K562 (cell line): Measurements from ENCODE around the gene UHRF1. TPM values are rescaled to one million over a fixed set of nuclear protein-coding genes. Genes with fewer than 3 reads are reported as not detected.
A peak's percentile ranks its signal among the peaks of the same experiment; 100 is the strongest.

Experiments used
- ATF6 ChIP-seq: sonication (generic); formaldehyde crosslinking; IDR thresholded peaks from 2 replicates; pipeline ENCODE4 v1.4.0; 2020; ENCODE audit warnings: mild to moderate bottlenecking, missing genetic modification reagents
- CREBBP ChIP-seq: IDR thresholded peaks from one replicate; pipeline ENCODE4 v1.6.1; 2012; ENCODE audit warnings: low read depth, mild to moderate bottlenecking, control low read depth, inconsistent platforms, low read length
- EGR1 ChIP-seq: fragments of 450-650 bp; conservative IDR thresholded peaks from 2 replicates; pipeline ENCODE4 v1.6.1; 2017; ENCODE audit warnings: mild to moderate bottlenecking
- ELK1 ChIP-seq: sonication (generic); formaldehyde crosslinking; IDR thresholded peaks from 2 replicates; pipeline ENCODE4 v1.8.1; 2022; ENCODE audit warnings: missing genetic modification reagents
- FOXK2 ChIP-seq, 2 experiments: fragments of 450-650 bp; IDR thresholded peaks in 1 of 2; conservative IDR thresholded peaks in 1 of 2; 2 replicates each; pipeline ENCODE4 v1.6.1; 2016; ENCODE audit warnings: low read depth in 2 of 2, mild to moderate bottlenecking in 1 of 2
- HNRNPUL1 ChIP-seq: fragments of 200-400 bp; formaldehyde crosslinking; IDR thresholded peaks from 2 replicates; pipeline ENCODE4 v1.6.1; 2017; ENCODE audit warnings: low read length
- MBD2 ChIP-seq: sonication (generic); IDR thresholded peaks from 2 replicates; pipeline ENCODE4 v1.6.1; 2016; ENCODE audit warnings: low read depth, borderline replicate concordance
- NCOA4 ChIP-seq: fragments of 450-650 bp; IDR thresholded peaks from 2 replicates; pipeline ENCODE4 v1.6.1; 2018; ENCODE audit warnings: mild to moderate bottlenecking; ENCODE audit not compliant: partially characterized antibody
- NR0B1 ChIP-seq: fragments of 450-650 bp; IDR thresholded peaks from one replicate; pipeline ENCODE4 v1.6.1; 2018; ENCODE audit warnings: mild to moderate bottlenecking, moderate library complexity; ENCODE audit not compliant: partially characterized antibody
- SMC3 ChIP-seq: conservative IDR thresholded peaks from 2 replicates; pipeline ENCODE4 v1.6.1; 2011; ENCODE audit warnings: low read depth, low read length, improper control_type of control experiment; ENCODE audit not compliant: insufficient read depth
- TBL1XR1 ChIP-seq, 2 experiments: IDR thresholded peaks; 2 replicates each; pipeline ENCODE4 v1.6.1; 2012; ENCODE audit warnings: improper control_type of control experiment in 2 of 2, low read length in 2 of 2, mild to moderate bottlenecking in 1 of 2
- TEAD4 ChIP-seq, 2 experiments: sonication (generic) in 1 of 2; formaldehyde crosslinking in 1 of 2; IDR thresholded peaks; 2 replicates each; pipeline versions ENCODE4 v1.6.1 to v1.8.0; 2012 to 2022; ENCODE audit warnings: borderline replicate concordance in 1 of 2, inconsistent platforms in 1 of 2, low read length in 1 of 2, mild to moderate bottlenecking in 1 of 2, missing genetic modification reagents in 1 of 2
- THRAP3 ChIP-seq: fragments of 450-650 bp; IDR thresholded peaks from 2 replicates; pipeline ENCODE4 v1.6.1; 2016; ENCODE audit warnings: mild to moderate bottlenecking, inconsistent platforms, borderline replicate concordance
- ZBTB43 ChIP-seq: sonication (generic); formaldehyde crosslinking; IDR thresholded peaks from 2 replicates; pipeline ENCODE4 v1.8.0; 2023; ENCODE audit warnings: mild to moderate bottlenecking, missing genetic modification reagents
- ZKSCAN8 ChIP-seq: fragments of 200-800 bp; sonication (Bioruptor generic); IDR thresholded peaks from 2 replicates; pipeline ENCODE4 v1.6.1; 2016; ENCODE audit warnings: missing genetic modification characterization, missing compliant biosample characterization
- ZNF133 ChIP-seq: fragments of 250-450 bp; sonication (Bioruptor Pico); IDR thresholded peaks from 2 replicates; pipeline ENCODE4 v1.4.0; 2020; ENCODE audit warnings: mild to moderate bottlenecking
- ZNF140 ChIP-seq: fragments of 250-450 bp; sonication (Bioruptor Pico); IDR thresholded peaks from 2 replicates; pipeline ENCODE4 v1.8.0; 2021; ENCODE audit warnings: moderate library complexity, mild to moderate bottlenecking, inconsistent platforms
- ZNF146 ChIP-seq: IDR thresholded peaks from one replicate; pipeline ENCODE4 v1.6.1; 2018; ENCODE audit warnings: missing compliant biosample characterization; ENCODE audit not compliant: unreplicated experiment
- ZNF695 ChIP-seq: fragments of 450-650 bp; formaldehyde crosslinking; IDR thresholded peaks from 2 replicates; pipeline ENCODE4 v1.4.0; 2020; ENCODE audit warnings: mild to moderate bottlenecking, moderate library complexity
- ZNF707 ChIP-seq: fragments of 250-450 bp; sonication (Bioruptor Pico); conservative IDR thresholded peaks from 2 replicates; pipeline ENCODE4 v1.8.0; 2022; ENCODE audit warnings: inconsistent platforms, mild to moderate bottlenecking, moderate library complexity
- ZSCAN29 ChIP-seq: fragments of 450-650 bp; IDR thresholded peaks from 2 replicates; pipeline ENCODE4 v1.6.1; 2017
- ZSCAN32 ChIP-seq: fragments of 450-650 bp; formaldehyde crosslinking; IDR thresholded peaks from 2 replicates; pipeline ENCODE4 v1.4.0; 2020; ENCODE audit warnings: mild to moderate bottlenecking, moderate library complexity
- polyA plus RNA-seq, 8 experiments: library from polyadenylated mRNA; depleted of rRNA in 4 of 8; stranded (reverse) in 5 of 8; unstranded in 3 of 8; fragments of >200 nt; fragmentation: Nextera tagmentation in 2 of 8; fragmentation: Illumina TruSeq in 1 of 8; extraction: Ambion mirVana in 2 of 8; extraction: Trizol in 1 of 8; gene quantifications; 2 replicates each; pipeline versions ENCODE4 v1.2.1 to v1.2.3, GENCODE V29; 2011 to 2014; ENCODE audit warnings: inconsistent platforms in 1 of 8, missing spikeins in 1 of 8
- total RNA-seq, 7 experiments: library from RNA; depleted of rRNA in 6 of 7; stranded (reverse); fragments of >200 nt in 6 of 7; fragmentation: Illumina TruSeq in 2 of 7; extraction: Trizol in 2 of 7; gene quantifications; 2 replicates each; pipeline versions ENCODE4 v1.2.1 to v1.2.3, GENCODE V29; 2011 to 2021; ENCODE audit warnings: low replicate concordance in 1 of 7

UHRF1 gene
- total and polyA plus RNA-seq, 9 of the 15 experiments (the other 6 are each of a cell fraction or from before 2014, with no cell fraction given): 6.0 to 101 (median 30.9) TPM

- TF ChIP-seq CREBBP (no peak), NR0B1 (no peak), ZBTB43 (CRISPR knock-in tag) (no peak), ZSCAN29 (no peak), ATF6 (no peak), ELK1 (no peak), ZNF695 (CRISPR knock-in tag) (no peak), ZNF133 (CRISPR knock-in tag) (no peak), MBD2 (peak; percentile 22; the same call in 1 of the 2 replicates), ZSCAN32 (CRISPR knock-in tag) (no peak), ZNF140 (CRISPR knock-in tag) (no peak), ZKSCAN8 (CRISPR knock-in tag) (no peak), NCOA4 (peak; percentile 2), HNRNPUL1 (no peak), EGR1 (peak; percentile 64), FOXK2 (conservative IDR thresholded peaks at IDR 0.05 in 1 of 2, IDR thresholded peaks at IDR 0.05 in 1 of 2; ENCODE audit: low read depth in 2 of 2) (0 out of 4 replicates have a peak, but pooled peaks of 1 of the 2 experiments have one; percentile 24), TBL1XR1 (IDR thresholded peaks at IDR 0.05; ENCODE audit: low read length in 2 of 2) (no peak; a peak in 1 of 4 replicates), ZNF146 (CRISPR knock-in tag) (no peak), TEAD4 (IDR thresholded peaks at IDR 0.05; ENCODE audit: low read length) (peak; percentile 44), TEAD4 (CRISPR knock-in tag; IDR thresholded peaks at IDR 0.05; ENCODE audit: borderline replicate concordance) (no peak), ZNF707 (CRISPR knock-in tag) (no peak), THRAP3 (0 out of 2 replicates have a peak, but pooled peaks have one; percentile 53), SMC3 (no peak)
These were observed 39.1 kb upstream of the UHRF1 start (continued) for GRCh38 chr19:4870025-4870700.
